Thymus (tissue), 11 donors: ENCODE results near the gene RXFP1. TPM values are rescaled to one million over a fixed set of nuclear protein-coding genes. Genes with fewer than 3 reads are reported as not detected.

Experiments used
- DNase-seq, 9 donors: peaks; one replicate each; pipeline ENCODE4 v3.0.0-alpha.2; 2013; ENCODE audit warnings: low spot score in 9 of 9, low read depth in 6 of 9, missing footprints in 1 of 9
- H3K27ac ChIP-seq, 2 donors: one replicate each; pipeline ENCODE4 v1.5.1; 2013; ENCODE audit warnings: control low read depth in 1 of 2, low read depth in 1 of 2, low read length in 1 of 2, mild to moderate bottlenecking in 1 of 2, moderate library complexity in 1 of 2
- H3K27me3 ChIP-seq, 2 donors: one replicate each; pipeline ENCODE4 v1.5.1; 2013; ENCODE audit warnings: low read length in 1 of 2; ENCODE audit not compliant: control insufficient read depth in 2 of 2, insufficient read depth in 1 of 2
- H3K36me3 ChIP-seq, 2 donors: one replicate each; pipeline ENCODE4 v1.5.1; 2013; ENCODE audit warnings: low read length in 1 of 2, mild to moderate bottlenecking in 1 of 2, moderate library complexity in 1 of 2; ENCODE audit not compliant: control insufficient read depth in 2 of 2, insufficient read depth in 2 of 2
- H3K4me1 ChIP-seq, 2 donors: one replicate each; pipeline ENCODE4 v1.5.1; 2013; ENCODE audit warnings: low read length in 2 of 2; ENCODE audit not compliant: control insufficient read depth in 2 of 2, insufficient read depth in 2 of 2
- H3K4me3 ChIP-seq, 2 donors: one replicate each; pipeline ENCODE4 v1.5.1; 2013; ENCODE audit warnings: low read length in 2 of 2, control low read depth in 1 of 2, mild to moderate bottlenecking in 1 of 2
- H3K9me3 ChIP-seq, 2 donors: one replicate each; pipeline ENCODE4 v1.5.1; 2013; ENCODE audit warnings: low read length in 1 of 2, mild to moderate bottlenecking in 1 of 2; ENCODE audit not compliant: control insufficient read depth in 2 of 2, insufficient read depth in 1 of 2
- WGBS: extraction: QIAGEN DNeasy Blood & Tissue Kit; methylation state at CpG from one replicate; pipeline ENCODE4 v1.1.7; 2013; 5-methylcytosine and 5-hydroxymethylcytosine counted together
- polyA plus RNA-seq: library from polyadenylated mRNA; stranded (reverse); fragments of 200-250 nt; gene quantifications from one replicate; pipeline ENCODE4 v1.2.3, GENCODE V29; 2013
- total RNA-seq: library from RNA; stranded (reverse); fragments of 120-200 nt; gene quantifications from one replicate; pipeline ENCODE4 v1.2.4, GENCODE V29; 2013
- donor health status: healthy.

RXFP1 gene
- total and polyA plus RNA-seq, 2 donors, result 0.02 to 0.05 TPM

GRCh38 chr4:158571736-158572135 is 50.1 kb downstream of the RXFP1 start:
- WGBS, result 96% methylated on average over 6 of the region's 6 CpGs

GRCh38 chr4:158572608-158573007 is 50.9 kb downstream of the RXFP1 start:
- DNase-seq, result no peak
- 95% methylated on average over 7 of the region's 7 CpGs for WGBS
- H3K36me3 ChIP-seq, result no peaks in the 10 kb centered on the region

More at GRCh38 chr4:158571736-158572135, 50.1 kb downstream of the RXFP1 start:
- H3K4me1 ChIP-seq, result no peaks in the 10 kb centered on the region
- H3K27me3 ChIP-seq, result no peaks in the 10 kb centered on the region
- no peaks in the 10 kb centered on the region for H3K36me3 ChIP-seq
- no peak overlapping the region for H3K27ac ChIP-seq
- peaks cover 0 to 4% of the 10 kb centered on the region in 2 donors for H3K9me3 ChIP-seq
- DNase-seq, result no peak
- no peak overlapping the region for H3K4me3 ChIP-seq

DNA sequence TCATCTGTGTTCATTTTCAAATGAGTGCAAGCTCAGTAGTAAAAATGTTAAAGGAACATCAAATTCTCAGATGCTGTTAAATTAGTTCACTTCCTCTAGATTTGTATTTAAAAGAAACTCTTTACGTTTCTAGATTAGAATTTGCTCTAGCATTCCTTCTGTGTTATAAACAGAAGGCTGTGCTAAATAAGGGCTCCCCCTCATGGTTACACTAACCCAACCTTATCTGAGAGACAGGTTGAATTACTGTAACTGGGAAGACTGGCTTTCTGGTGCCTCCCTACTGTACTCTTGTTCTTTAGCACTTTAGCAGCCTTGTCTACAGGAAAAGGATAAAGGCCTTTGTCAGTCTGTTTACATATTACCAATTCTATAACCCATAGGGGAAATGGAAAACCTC is 56.8 kb downstream of the RXFP1 start:
- Histone ChIP-seq H3K27ac (no peak overlapping the region), H3K9me3 (no peaks in the 10 kb centered on the region), H3K36me3 (no peaks in the 10 kb centered on the region), H3K4me1 (no peaks in the 10 kb centered on the region), H3K27me3 (no peaks in the 10 kb centered on the region), H3K4me3 (no peak overlapping the region)
- DNase-seq, result no peak
- 43% methylated on average over 1 of the region's 1 CpG for WGBS

More at GRCh38 chr4:158572608-158573007, 50.9 kb downstream of the RXFP1 start:
- Histone ChIP-seq H3K9me3 (no peaks in the 10 kb centered on the region), H3K27me3 (no peaks in the 10 kb centered on the region), H3K4me1 (no peaks in the 10 kb centered on the region), H3K27ac (no peak overlapping the region), H3K4me3 (no peak overlapping the region)

DNA sequence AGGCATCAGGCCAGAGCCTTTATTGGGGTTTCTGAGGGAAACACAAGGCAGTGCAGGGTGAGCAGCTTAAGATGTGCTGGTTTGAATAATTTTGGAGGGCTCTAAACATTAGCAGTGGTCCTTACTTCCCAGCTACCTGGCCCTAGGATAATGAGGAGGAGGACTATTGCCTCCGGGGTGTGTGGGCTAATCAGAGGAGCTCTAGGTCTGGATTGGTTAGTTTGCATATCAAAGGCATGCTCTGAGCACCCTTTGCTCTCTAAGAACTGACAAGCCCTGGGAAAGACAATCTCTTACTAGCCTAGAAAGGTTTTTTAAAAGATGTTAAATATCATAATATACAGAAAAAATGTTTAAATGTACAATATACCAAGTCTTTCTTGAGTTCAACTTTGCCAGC is 58.4 kb downstream of the RXFP1 start:
- no peak overlapping the region for H3K27ac ChIP-seq
- H3K36me3 ChIP-seq, result no peaks in the 10 kb centered on the region
- no peak overlapping the region for H3K4me3 ChIP-seq
- no peaks in the 10 kb centered on the region for H3K9me3 ChIP-seq
- WGBS, result 91% methylated on average over 1 of the region's 1 CpG
- DNase-seq, result no peak
- no peaks in the 10 kb centered on the region for H3K4me1 ChIP-seq
- H3K27me3 ChIP-seq, result no peaks in the 10 kb centered on the region

DNA sequence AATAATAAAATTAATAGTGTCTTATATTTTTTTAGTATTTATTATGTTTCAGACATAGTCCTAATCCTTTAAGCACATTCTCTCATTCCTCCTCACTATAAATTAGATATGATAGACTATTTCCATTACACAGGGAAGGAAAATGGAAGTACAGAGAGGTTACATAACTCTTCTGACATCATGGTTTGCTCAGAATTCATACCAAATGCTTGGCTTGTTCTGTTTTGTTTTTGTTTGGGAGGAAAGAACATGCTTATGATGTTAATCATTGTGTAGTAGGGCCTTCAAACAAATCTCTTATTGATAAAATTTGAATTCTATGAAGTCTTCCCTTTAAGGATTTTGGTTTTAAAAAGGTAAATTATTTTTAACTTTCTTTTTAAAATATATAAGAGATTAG is 59.5 kb downstream of the RXFP1 start:
- Histone ChIP-seq H3K27ac (no peak overlapping the region), H3K27me3 (no peaks in the 10 kb centered on the region), H3K9me3 (no peaks in the 10 kb centered on the region), H3K36me3 (no peaks in the 10 kb centered on the region), H3K4me1 (no peaks in the 10 kb centered on the region), H3K4me3 (no peak overlapping the region)
- no peak for DNase-seq

- no peak for DNase-seq
- no peak overlapping the region for H3K27ac ChIP-seq
- H3K36me3 ChIP-seq, result no peaks in the 10 kb centered on the region
- no peaks in the 10 kb centered on the region for H3K4me1 ChIP-seq
- H3K4me3 ChIP-seq, result no peak overlapping the region
- H3K9me3 ChIP-seq, result no peaks in the 10 kb centered on the region
- WGBS, result 95% methylated on average over 4 of the region's 4 CpGs
- H3K27me3 ChIP-seq, result no peaks in the 10 kb centered on the region
Observed at GRCh38 chr4:158586881-158587280, 65.2 kb downstream of the RXFP1 start.

DNA sequence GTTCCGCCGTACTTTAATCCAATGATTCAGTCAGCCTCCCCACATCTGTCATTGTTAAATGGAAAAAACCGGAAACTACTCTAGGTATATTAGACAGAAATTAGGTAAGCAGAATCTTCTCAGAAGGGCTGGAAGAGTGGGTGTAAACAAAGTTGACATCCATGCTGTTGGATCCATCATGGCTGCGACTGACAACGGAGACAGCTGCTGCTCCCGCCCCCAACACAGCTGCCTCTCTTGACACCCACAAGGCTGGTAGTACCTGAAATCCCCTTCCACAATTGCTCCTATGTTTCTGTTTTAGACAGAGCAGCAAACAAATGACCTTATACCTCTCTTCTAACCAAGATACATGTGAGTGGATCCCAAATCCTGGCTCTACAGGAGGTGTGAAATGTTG is 66.6 kb downstream of the RXFP1 start:
- no peaks in the 10 kb centered on the region for H3K36me3 ChIP-seq
- WGBS, result 95% methylated on average over 6 of the region's 6 CpGs
- H3K4me3 ChIP-seq, result no peak overlapping the region

DNA sequence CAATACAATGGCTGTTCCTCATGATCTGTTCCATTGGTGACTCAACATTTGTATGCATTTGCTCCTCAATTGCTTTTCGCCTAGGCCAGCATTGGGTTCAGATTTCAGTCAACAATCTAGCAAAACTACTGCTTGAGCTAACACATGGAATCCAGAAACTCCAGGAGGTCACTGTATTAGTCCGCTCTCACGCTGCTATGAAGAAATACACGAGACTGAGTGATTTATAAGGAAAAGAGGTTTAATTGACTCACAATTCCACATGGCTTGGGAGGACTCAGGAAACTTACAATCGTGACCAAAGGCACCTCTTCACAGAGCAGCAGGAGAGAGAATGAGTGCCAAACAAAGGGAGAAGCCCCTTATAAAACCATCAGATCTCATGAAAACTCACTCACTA is 67.1 kb downstream of the RXFP1 start:
- WGBS, result 95% methylated on average over 5 of the region's 5 CpGs
- no peaks in the 10 kb centered on the region for H3K27me3 ChIP-seq

More for the DNA sequence above, 66.6 kb downstream of the RXFP1 start:
- Histone ChIP-seq H3K4me1 (no peaks in the 10 kb centered on the region), H3K27me3 (no peaks in the 10 kb centered on the region), H3K9me3 (no peaks in the 10 kb centered on the region), H3K27ac (no peak overlapping the region)
- DNase-seq, result no peak

GRCh38 chr4:158590306-158590705 is 68.6 kb downstream of the RXFP1 start:
- H3K36me3 ChIP-seq, result no peaks in the 10 kb centered on the region
- H3K27me3 ChIP-seq, result no peaks in the 10 kb centered on the region
- no peak for DNase-seq
- H3K4me3 ChIP-seq, result no peak overlapping the region
- H3K27ac ChIP-seq, result no peak overlapping the region
- WGBS, result 45% methylated on average over 4 of the region's 4 CpGs
- no peaks in the 10 kb centered on the region for H3K4me1 ChIP-seq
- no peaks in the 10 kb centered on the region for H3K9me3 ChIP-seq

More for the DNA sequence above, 67.1 kb downstream of the RXFP1 start:
- no peaks in the 10 kb centered on the region for H3K4me1 ChIP-seq
- no peak overlapping the region for H3K4me3 ChIP-seq
- no peaks in the 10 kb centered on the region for H3K36me3 ChIP-seq
- no peaks in the 10 kb centered on the region for H3K9me3 ChIP-seq
- no peak overlapping the region for H3K27ac ChIP-seq
- no peak for DNase-seq

GRCh38 chr4:158590824-158591223 is 69.1 kb downstream of the RXFP1 start:
- no peaks in the 10 kb centered on the region for H3K36me3 ChIP-seq
- no peak overlapping the region for H3K4me3 ChIP-seq
- no peaks in the 10 kb centered on the region for H3K9me3 ChIP-seq
- DNase-seq, result no peak
- no peaks in the 10 kb centered on the region for H3K27me3 ChIP-seq
- H3K27ac ChIP-seq, result no peak overlapping the region
- no peaks in the 10 kb centered on the region for H3K4me1 ChIP-seq
- WGBS, result 78% methylated on average over 3 of the region's 3 CpGs
